Epithelial cell of proximal tubule (primary cell): Measurements from ENCODE around the gene NLGN2. TPM values are rescaled to one million over a fixed set of nuclear protein-coding genes. Genes with fewer than 3 reads are reported as not detected.

ENCODE experiments used
- DNase-seq: peaks from one replicate; pipeline ENCODE4 v3.0.0-alpha.2; 2011; ENCODE audit warnings: low read depth
- H3K4me3 ChIP-seq: 2 replicates; pipeline ENCODE4 v1.5.1; 2011; ENCODE audit warnings: low read depth, mild to moderate bottlenecking, low read length
- total RNA-seq: library from RNA; depleted of rRNA; stranded (reverse); fragments of >200 nt; gene quantifications from 2 replicates; pipeline ENCODE4 v1.2.3, GENCODE V29; 2015
- TF ChIP-seq, protein P1 (sequence below): conservative IDR thresholded peaks from 2 replicates; pipeline ENCODE4 v1.5.1; 2012; ENCODE audit warnings: low read depth, mild to moderate bottlenecking, low read length

Gene NLGN2
- total RNA-seq, 1 donor from 2014 or later, result 10.3 TPM

DNA sequence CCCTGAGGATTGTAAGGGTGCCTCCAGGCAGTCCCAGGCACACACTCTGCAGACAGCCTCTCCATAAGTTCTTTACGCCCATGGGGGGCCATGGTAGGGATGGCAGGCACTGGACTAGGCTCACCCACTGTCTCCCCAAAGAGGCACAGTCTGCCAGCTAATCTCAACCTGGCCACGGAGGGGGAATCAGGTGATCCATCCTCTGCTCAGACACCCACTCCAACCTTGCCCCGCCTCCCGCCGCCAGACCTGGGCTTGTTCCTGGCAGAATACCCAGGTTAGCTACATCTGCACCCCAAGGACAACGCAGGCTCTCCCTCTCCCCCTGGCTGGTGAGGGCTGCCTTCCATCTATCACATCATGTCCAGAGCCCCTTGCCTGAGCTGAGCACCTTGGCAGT is 1.2 kb downstream of the NLGN2 start:
- H3K4me3 ChIP-seq, result no peak overlapping the region
- DNase-seq, result no peak
- TF ChIP-seq, protein P1, sequence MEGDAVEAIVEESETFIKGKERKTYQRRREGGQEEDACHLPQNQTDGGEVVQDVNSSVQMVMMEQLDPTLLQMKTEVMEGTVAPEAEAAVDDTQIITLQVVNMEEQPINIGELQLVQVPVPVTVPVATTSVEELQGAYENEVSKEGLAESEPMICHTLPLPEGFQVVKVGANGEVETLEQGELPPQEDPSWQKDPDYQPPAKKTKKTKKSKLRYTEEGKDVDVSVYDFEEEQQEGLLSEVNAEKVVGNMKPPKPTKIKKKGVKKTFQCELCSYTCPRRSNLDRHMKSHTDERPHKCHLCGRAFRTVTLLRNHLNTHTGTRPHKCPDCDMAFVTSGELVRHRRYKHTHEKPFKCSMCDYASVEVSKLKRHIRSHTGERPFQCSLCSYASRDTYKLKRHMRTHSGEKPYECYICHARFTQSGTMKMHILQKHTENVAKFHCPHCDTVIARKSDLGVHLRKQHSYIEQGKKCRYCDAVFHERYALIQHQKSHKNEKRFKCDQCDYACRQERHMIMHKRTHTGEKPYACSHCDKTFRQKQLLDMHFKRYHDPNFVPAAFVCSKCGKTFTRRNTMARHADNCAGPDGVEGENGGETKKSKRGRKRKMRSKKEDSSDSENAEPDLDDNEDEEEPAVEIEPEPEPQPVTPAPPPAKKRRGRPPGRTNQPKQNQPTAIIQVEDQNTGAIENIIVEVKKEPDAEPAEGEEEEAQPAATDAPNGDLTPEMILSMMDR, result no peak

DNA sequence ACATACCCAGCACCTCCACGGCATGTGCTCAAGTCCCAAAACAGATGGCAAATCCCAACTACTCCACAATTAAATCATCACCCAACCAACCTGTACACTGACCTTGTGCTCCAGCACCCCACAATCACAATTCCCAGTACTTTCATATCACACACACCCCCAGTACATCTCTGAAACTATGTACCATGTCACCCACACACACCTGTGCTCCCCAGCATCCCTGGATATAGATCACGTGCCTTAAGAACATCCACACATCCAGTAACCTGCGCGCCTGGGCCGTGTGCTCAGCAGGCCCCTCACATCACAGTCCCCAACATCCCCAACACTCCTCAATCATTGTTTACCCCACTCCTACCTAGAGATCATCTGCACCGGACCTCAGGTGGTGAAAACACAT is 2.1 kb downstream of the NLGN2 start:
- no peak for DNase-seq
- no peak overlapping the region for H3K4me3 ChIP-seq
- TF ChIP-seq, protein P1, result no peak

DNA sequence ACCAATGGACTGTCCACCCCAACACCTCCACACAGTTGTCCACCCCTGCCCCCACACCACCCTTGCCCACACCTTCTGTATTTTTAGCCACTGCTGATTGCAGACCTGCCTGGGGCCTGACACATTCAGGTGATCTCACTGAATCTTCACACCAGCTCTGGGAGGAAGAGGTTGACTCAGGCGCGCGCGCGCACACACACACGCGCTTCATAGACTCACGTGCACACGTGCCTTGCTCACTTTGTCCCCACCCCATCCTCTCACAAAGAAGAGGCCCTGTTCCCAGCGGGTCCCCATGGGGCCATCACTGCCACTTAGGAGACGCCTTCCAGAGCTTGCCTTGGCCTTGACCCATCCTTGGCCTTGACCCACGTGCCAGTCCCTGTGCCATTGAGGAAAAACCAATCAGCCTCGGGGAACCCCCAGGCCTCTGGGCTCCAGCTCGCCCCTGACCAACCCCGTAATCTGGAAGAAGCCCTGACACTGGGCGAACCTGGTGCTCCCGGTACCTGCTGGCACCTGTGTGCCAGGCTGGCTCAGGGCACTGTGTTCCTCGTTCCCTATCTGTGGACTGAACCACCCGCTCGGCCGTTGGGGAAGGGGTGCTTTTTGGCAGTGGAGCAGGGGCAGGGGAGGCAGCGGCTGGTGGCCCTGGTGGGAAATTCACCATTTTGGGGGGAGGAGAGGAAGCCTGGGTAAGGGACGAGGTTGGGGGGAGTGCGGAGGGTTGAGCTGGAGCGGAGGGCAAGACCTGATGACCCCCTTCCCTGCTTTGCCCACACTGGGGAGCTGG is 3.2 kb downstream of the NLGN2 start:
- H3K4me3 ChIP-seq, result no peak overlapping the region
- TF ChIP-seq, protein P1, result no peak
- DNase-seq, result no peak

DNA sequence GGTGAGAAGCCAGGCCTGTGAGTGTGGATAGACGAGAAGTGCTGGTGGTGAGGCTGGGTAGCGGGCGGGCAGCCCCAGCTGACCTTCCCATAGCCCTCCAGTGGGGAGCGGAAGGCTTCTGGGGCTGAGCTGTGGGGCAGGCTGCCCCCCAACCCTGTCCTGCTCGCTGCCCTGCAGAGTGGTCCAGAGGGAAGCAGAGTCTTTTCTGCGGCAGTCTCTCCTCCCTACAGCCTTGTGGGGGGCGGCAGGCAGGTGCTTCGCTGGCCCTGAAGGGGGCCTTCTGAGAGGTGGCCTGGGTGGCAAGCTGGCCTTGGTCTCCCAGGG is 3.7 kb downstream of the NLGN2 start:
- H3K4me3 ChIP-seq, result no peak overlapping the region
- TF ChIP-seq, protein P1, result no peak
- DNase-seq, result no peak

DNA sequence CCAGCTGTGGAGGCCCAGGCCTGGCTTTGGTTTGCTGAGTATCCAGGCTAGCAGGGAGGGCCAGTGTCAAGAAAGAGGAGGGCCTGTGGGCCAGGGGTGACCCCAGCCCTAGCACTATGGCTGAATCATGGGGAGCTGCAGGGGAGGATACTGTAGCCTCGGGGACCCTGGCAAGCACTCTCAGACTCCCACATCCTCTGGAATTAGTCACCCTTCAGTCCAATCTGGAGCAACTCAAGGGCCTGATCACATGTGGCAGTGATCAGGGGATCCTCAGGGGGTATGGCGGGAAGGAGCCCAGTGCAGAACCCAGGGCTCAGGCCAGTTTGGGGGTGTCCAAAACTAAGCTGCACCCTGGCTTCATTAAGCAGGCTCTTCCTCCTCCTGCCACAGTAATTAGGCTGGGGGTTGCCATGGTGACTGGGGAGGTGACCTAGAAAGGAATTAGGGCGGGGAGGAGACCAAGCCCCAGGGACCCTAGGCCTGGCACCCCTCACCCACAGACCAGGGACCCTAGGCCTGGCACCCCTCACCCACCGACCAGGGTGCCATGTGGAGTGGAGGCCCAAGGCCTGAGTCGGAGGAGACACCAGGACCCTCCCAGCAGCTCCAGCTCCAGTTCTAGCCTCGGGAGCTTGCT is 5.8 kb downstream of the NLGN2 start:
- TF ChIP-seq, protein P1, result no peak
- no peak overlapping the region for H3K4me3 ChIP-seq
- no peak for DNase-seq

DNA sequence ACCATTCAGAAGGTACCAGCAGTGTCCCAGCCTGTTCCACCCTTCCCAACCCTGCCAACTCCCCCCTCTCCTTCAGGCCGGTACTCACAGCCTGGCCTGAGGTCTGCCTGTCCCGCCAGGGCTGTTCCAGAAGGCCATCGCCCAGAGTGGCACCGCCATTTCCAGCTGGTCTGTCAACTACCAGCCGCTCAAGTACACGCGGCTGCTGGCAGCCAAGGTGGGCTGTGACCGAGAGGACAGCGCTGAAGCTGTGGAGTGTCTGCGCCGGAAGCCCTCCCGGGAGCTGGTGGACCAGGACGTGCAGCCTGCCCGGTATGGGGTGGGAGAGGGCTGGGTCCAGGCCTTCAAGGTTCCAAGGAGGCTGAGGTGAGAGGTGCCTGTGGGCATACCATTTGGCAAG is 7.2 kb downstream of the NLGN2 start:
- TF ChIP-seq, protein P1, result no peak
- DNase-seq, result no peak
- H3K4me3 ChIP-seq, result no peak overlapping the region

DNA sequence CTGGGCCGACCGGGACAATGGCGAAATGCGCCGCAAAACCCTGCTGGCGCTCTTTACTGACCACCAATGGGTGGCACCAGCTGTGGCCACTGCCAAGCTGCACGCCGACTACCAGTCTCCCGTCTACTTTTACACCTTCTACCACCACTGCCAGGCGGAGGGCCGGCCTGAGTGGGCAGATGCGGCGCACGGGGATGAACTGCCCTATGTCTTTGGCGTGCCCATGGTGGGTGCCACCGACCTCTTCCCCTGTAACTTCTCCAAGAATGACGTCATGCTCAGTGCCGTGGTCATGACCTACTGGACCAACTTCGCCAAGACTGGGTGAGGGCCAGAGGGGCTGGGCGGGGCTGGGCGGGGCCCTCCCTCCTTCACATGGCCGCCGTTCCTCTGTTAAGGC is 8.1 kb downstream of the NLGN2 start:
- TF ChIP-seq, protein P1, result no peak
- no peak for DNase-seq

More for the DNA sequence above, 8.1 kb downstream of the NLGN2 start:
- H3K4me3 ChIP-seq, result no peak overlapping the region
